K562 (cell line): ENCODE measurements around the gene RDH14. TPM values are rescaled to one million over a fixed set of nuclear protein-coding genes. Genes with fewer than 3 reads are reported as not detected.

Experiments
- FOSL1 ChIP-seq: fragments of 200-800 bp; sonication (Bioruptor generic); conservative IDR thresholded peaks from 2 replicates; pipeline ENCODE4 v1.6.1; 2016; ENCODE audit warnings: missing genetic modification characterization, missing compliant biosample characterization
- FOXA3 ChIP-seq, 2 experiments: fragments of 450-650 bp in 1 of 2; sonication (generic) in 1 of 2; formaldehyde crosslinking; IDR thresholded peaks in 1 of 2; conservative IDR thresholded peaks in 1 of 2; 2 replicates each; pipeline versions ENCODE4 v1.4.0 to v1.8.0; 2020 to 2022; ENCODE audit warnings: mild to moderate bottlenecking in 2 of 2, missing genetic modification reagents in 1 of 2
- GTF2A2 ChIP-seq: IDR thresholded peaks from 2 replicates; pipeline ENCODE4 v1.6.1; 2016; ENCODE audit warnings: mild to moderate bottlenecking, missing genetic modification characterization, missing compliant biosample characterization
- KAT2B ChIP-seq: IDR thresholded peaks from one replicate; pipeline ENCODE4 v1.6.1; 2012; ENCODE audit warnings: low read depth, mild to moderate bottlenecking, control low read depth, inconsistent platforms, low read length, moderate library complexity
- KDM1A ChIP-seq, 2 experiments: fragments of 450-650 bp; IDR thresholded peaks; 2 replicates each; pipeline ENCODE4 v1.6.1; 2016; ENCODE audit warnings: mild to moderate bottlenecking in 2 of 2
- SAFB2 ChIP-seq: fragments of 200-400 bp; formaldehyde crosslinking; IDR thresholded peaks from 2 replicates; pipeline ENCODE4 v1.6.1; 2018; ENCODE audit warnings: borderline replicate concordance, low read length, low read depth, moderate library complexity; ENCODE audit not compliant: severe bottlenecking
- TAF7 ChIP-seq: fragments of 450-650 bp; IDR thresholded peaks from 2 replicates; pipeline ENCODE4 v1.6.1; 2016; ENCODE audit warnings: missing genetic modification characterization, missing compliant biosample characterization
- TRIM24 ChIP-seq, 2 experiments: fragments of 450-650 bp; IDR thresholded peaks; 2 replicates each; pipeline ENCODE4 v1.6.1; 2016
- ZC3H4 ChIP-seq: sonication (generic); formaldehyde crosslinking; IDR thresholded peaks from 2 replicates; pipeline ENCODE4 v1.9.0; 2021; ENCODE audit warnings: missing genetic modification reagents, borderline replicate concordance
- ZFP36 ChIP-seq: fragments of 150-350 bp; IDR thresholded peaks from 2 replicates; pipeline ENCODE4 v1.6.1; 2018; ENCODE audit warnings: low read length, low read depth; ENCODE audit not compliant: partially characterized antibody
- ZNF23 ChIP-seq: fragments of 250-450 bp; sonication (Bioruptor Pico); IDR thresholded peaks from 2 replicates; pipeline ENCODE4 v1.4.0; 2020; ENCODE audit warnings: mild to moderate bottlenecking
- polyA plus RNA-seq, 8 experiments: library from polyadenylated mRNA; depleted of rRNA in 4 of 8; stranded (reverse) in 5 of 8; unstranded in 3 of 8; fragments of >200 nt; fragmentation: Nextera tagmentation in 2 of 8; fragmentation: Illumina TruSeq in 1 of 8; extraction: Ambion mirVana in 2 of 8; extraction: Trizol in 1 of 8; gene quantifications; 2 replicates each; pipeline versions ENCODE4 v1.2.1 to v1.2.3, GENCODE V29; 2011 to 2014; ENCODE audit warnings: inconsistent platforms in 1 of 8, missing spikeins in 1 of 8
- total RNA-seq, 7 experiments: library from RNA; depleted of rRNA in 6 of 7; stranded (reverse); fragments of >200 nt in 6 of 7; fragmentation: Illumina TruSeq in 2 of 7; extraction: Trizol in 2 of 7; gene quantifications; 2 replicates each; pipeline versions ENCODE4 v1.2.1 to v1.2.3, GENCODE V29; 2011 to 2021; ENCODE audit warnings: low replicate concordance in 1 of 7
- TF ChIP-seq, protein P1 (sequence below): IDR thresholded peaks from 2 replicates; pipeline ENCODE4 v1.6.1; 2012; ENCODE audit warnings: low read depth, low read length, improper control_type of control experiment, borderline replicate concordance
- TF ChIP-seq, protein P2 (sequence below): fragments of 450-650 bp; conservative IDR thresholded peaks from 2 replicates; pipeline ENCODE4 v1.6.1; 2016; ENCODE audit warnings: missing genetic modification characterization, low read depth, mild to moderate bottlenecking, control low read depth, missing compliant biosample characterization
- TF ChIP-seq, protein P3 (sequence below): fragments of 150-350 bp; conservative IDR thresholded peaks from 2 replicates; pipeline ENCODE4 v1.6.1; 2014; ENCODE audit warnings: low read length
- TF ChIP-seq, protein P4 (sequence below): fragments of 450-650 bp; IDR thresholded peaks from 2 replicates; pipeline ENCODE4 v1.6.1; 2018; ENCODE audit warnings: mild to moderate bottlenecking, low read depth; ENCODE audit not compliant: partially characterized antibody
- TF ChIP-seq, protein P5 (sequence below), 2 experiments: IDR thresholded peaks in 1 of 2; conservative IDR thresholded peaks in 1 of 2; 2 replicates each; pipeline ENCODE4 v1.6.1; 2016; ENCODE audit warnings: low read depth in 2 of 2, mild to moderate bottlenecking in 1 of 2, missing compliant biosample characterization in 1 of 2, missing genetic modification characterization in 1 of 2, moderate library complexity in 1 of 2

Gene RDH14
- total and polyA plus RNA-seq, 9 of the 15 experiments (the other 6 are each of a cell fraction or from before 2014, with no cell fraction given) = 6.7 to 26.2 (median 20.9) TPM

DNA sequence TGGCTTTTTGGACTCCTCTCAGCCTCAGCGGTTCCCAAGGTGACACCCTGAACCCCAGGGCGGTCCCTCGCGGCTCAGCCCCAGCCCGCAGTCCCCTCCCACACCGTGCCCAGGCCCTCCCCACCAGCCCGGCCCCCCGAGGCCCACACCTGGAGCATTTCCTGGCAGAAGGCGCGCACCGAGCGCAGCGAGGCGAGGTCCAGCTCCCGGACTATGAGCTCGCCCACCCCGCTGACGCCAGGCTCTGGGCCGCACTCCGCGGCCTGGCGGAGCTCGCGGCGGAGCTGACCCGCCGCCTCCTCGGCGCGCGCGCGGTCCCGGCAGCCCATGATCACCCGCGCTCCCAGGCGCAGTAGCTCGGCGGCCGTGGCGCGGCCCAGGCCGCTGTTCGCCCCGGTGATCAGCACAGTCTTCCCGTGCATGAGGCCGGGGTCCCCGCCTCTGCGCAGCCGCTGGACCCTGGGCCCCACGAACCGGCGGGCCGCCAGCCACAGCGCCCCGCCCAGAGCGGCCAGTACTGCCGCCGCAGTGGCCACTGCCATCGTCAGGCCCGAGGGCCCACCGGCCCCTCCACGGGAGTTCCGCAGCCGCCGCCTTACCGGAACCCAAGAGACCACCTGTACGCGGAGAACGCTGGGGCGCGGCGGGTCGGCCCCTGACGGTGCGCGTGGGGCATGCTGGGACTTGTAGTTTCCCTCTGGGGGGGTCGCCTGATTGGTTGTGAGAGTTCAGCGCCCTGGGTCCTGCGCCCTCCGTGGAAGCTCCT is at the start of gene RDH14 (continued):
- TF ChIP-seq, protein P1, sequence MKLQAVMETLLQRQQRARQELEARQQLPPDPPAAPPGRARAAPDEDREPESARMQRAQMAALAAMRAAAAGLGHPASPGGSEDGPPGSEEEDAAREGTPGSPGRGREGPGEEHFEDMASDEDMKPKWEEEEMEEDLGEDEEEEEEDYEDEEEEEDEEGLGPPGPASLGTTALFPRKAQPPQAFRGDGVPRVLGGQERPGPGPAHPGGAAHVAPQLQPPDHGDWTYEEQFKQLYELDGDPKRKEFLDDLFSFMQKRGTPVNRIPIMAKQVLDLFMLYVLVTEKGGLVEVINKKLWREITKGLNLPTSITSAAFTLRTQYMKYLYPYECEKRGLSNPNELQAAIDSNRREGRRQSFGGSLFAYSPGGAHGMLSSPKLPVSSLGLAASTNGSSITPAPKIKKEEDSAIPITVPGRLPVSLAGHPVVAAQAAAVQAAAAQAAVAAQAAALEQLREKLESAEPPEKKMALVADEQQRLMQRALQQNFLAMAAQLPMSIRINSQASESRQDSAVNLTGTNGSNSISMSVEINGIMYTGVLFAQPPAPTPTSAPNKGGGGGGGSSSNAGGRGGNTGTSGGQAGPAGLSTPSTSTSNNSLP = no peak
- no peak for TF ChIP-seq TAF7
- TF ChIP-seq GTF2A2 (tag) = no peak
- TF ChIP-seq, protein P2, sequence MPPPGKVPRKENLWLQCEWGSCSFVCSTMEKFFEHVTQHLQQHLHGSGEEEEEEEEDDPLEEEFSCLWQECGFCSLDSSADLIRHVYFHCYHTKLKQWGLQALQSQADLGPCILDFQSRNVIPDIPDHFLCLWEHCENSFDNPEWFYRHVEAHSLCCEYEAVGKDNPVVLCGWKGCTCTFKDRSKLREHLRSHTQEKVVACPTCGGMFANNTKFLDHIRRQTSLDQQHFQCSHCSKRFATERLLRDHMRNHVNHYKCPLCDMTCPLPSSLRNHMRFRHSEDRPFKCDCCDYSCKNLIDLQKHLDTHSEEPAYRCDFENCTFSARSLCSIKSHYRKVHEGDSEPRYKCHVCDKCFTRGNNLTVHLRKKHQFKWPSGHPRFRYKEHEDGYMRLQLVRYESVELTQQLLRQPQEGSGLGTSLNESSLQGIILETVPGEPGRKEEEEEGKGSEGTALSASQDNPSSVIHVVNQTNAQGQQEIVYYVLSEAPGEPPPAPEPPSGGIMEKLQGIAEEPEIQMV = no peak
- no peak for TF ChIP-seq FOSL1 (tag)
- TF ChIP-seq, protein P3, sequence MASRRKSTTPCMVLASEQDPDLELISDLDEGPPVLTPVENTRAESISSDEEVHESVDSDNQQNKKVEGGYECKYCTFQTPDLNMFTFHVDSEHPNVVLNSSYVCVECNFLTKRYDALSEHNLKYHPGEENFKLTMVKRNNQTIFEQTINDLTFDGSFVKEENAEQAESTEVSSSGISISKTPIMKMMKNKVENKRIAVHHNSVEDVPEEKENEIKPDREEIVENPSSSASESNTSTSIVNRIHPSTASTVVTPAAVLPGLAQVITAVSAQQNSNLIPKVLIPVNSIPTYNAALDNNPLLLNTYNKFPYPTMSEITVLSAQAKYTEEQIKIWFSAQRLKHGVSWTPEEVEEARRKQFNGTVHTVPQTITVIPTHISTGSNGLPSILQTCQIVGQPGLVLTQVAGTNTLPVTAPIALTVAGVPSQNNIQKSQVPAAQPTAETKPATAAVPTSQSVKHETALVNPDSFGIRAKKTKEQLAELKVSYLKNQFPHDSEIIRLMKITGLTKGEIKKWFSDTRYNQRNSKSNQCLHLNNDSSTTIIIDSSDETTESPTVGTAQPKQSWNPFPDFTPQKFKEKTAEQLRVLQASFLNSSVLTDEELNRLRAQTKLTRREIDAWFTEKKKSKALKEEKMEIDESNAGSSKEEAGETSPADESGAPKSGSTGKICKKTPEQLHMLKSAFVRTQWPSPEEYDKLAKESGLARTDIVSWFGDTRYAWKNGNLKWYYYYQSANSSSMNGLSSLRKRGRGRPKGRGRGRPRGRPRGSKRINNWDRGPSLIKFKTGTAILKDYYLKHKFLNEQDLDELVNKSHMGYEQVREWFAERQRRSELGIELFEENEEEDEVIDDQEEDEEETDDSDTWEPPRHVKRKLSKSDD = no peak
- TF ChIP-seq, protein P4, sequence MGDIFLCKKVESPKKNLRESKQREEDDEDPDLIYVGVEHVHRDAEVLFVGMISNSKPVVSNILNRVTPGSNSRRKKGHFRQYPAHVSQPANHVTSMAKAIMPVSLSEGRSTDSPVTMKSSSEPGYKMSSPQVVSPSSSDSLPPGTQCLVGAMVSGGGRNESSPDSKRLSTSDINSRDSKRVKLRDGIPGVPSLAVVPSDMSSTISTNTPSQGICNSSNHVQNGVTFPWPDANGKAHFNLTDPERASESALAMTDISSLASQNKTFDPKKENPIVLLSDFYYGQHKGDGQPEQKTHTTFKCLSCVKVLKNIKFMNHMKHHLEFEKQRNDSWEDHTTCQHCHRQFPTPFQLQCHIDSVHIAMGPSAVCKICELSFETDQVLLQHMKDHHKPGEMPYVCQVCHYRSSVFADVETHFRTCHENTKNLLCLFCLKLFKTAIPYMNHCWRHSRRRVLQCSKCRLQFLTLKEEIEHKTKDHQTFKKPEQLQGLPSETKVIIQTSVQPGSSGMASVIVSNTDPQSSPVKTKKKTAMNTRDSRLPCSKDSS = no peak
- TF ChIP-seq, protein P5, sequence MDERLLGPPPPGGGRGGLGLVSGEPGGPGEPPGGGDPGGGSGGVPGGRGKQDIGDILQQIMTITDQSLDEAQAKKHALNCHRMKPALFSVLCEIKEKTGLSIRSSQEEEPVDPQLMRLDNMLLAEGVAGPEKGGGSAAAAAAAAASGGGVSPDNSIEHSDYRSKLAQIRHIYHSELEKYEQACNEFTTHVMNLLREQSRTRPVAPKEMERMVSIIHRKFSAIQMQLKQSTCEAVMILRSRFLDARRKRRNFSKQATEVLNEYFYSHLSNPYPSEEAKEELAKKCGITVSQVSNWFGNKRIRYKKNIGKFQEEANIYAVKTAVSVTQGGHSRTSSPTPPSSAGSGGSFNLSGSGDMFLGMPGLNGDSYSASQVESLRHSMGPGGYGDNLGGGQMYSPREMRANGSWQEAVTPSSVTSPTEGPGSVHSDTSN (CRISPR knock-in tag; IDR thresholded peaks at IDR 0.05; ENCODE audit: low read depth) = no peak
- TF ChIP-seq, protein P5 (tag; conservative IDR thresholded peaks at IDR 0.05; ENCODE audit: low read depth) = no peak
- no peak for TF ChIP-seq ZFP36
- TF ChIP-seq KAT2B = no peak
- TF ChIP-seq TRIM24 (IDR thresholded peaks at IDR 0.05) = no peak
- TF ChIP-seq SAFB2 = no peak
- no peak for TF ChIP-seq ZC3H4
- TF ChIP-seq ZNF23 (CRISPR knock-in tag) = no peak
- TF ChIP-seq FOXA3 (CRISPR knock-in tag; conservative IDR thresholded peaks at IDR 0.05 in 1 of 2, IDR thresholded peaks at IDR 0.05 in 1 of 2) = no peak
- TF ChIP-seq KDM1A (IDR thresholded peaks at IDR 0.05) = no peak
